NCI-H226 (cell line): ENCODE measurements around the gene PCDH9.
A peak's percentile ranks its signal among the peaks of the same experiment; 100 is the strongest.

Experiments used
- DNase-seq: peaks from one replicate; pipeline ENCODE4 v3.0.0-alpha.2; 2015

PCDH9 gene

DNA sequence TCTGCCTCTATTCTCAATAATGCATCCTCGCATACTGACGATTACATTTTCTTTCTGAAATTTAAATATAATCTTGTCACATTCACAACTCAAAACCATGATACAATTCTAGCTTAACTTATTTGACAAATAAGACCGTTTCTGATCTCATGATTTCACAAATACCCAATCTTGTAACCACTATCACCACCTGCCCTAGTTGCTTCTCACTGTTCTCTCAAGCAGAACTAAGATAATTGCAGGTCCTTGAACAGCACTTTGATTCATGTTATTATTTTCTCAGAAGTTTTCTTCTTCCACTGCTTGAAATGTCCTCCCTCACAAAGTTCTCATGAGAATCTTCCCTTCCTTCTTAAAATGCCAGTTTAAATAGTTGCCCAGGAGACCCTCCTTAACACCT lies 211.4 kb downstream of the PCDH9 start:
- no peak for DNase-seq

DNA sequence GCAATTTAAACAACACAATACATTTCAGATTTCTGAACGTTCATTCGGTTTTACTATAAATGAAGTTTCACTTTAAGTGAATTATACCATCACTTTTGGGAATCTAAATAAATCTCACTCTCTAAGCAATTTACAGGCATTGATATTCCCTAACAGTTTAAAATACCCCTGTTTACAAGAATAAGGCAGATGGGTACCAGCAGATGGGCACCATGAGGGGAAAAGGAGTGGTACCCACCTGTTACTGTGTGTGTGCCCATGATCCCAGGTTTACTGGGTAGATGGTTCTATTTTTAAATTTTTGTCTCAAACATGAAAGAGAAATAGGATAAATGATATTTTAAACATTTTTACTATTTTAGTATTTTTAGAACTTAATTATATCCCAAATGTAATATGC lies 212.9 kb downstream of the PCDH9 start:
- DNase-seq = no peak

DNA sequence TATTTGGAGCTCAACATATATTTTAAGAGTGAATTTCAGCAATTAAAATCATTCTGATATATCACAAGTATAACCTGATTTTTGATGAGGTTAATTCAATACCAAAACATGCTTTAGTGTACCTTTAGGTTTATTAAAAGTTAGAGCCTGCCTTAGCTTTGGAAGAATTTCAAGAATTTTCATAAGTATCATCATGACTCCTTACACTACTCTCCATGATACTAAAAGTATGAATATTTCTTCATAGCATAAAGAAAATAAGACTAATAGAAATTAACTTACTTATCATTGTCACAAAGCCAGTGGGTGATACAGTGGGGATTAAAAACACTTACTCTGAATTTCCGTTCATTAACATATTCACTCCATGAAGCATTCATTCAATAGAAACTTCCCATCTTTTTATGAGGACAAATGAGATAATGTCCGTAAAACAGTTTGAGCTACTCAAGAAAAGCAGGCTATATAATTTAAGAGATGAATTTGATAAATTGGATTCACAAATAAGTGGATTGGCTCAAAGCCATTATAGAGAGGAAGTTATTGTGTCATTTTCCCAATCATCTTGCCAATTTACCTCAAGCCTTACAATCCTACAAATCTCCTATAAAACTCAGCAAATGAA lies 214.0 kb downstream of the PCDH9 start:
- DNase-seq = no peak

DNA sequence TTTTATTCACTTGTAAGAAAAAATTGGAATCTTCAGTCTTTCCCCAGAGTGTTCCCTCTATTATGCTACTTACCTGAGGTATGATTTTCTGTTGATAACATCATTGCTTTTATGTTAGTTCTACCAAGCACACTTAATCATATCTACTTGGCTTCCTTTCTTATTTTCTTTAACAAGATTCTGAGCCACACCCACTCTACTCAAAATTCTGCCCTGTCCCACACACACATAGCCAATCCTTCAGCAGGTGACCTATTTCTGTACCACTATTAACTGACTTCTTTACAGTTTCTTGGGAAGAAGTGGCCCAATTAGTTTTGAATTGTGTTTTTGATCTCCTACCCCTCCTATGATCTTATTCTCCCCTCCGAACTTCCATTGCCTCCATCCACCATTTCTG lies 215.7 kb downstream of the PCDH9 start:
- DNase-seq = no peak

DNA sequence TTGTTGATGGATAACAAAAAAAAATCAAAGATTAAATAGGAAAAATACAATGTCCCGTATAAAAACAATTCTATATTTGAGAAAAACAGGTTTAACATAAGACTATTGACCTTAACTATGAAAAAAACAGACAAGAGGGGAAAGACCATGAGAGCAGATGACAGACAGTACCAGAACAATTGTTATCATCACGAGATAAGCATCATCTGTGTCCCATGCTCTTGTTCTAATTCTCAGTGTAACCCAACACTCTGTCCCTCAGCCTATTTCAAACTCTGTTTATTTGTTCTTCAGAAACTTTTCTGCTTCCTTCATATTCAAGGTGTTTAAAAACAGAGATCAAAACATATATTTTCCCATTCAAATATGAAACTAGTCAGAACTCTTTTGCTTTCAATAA lies 216.4 kb downstream of the PCDH9 start:
- no peak for DNase-seq

DNA sequence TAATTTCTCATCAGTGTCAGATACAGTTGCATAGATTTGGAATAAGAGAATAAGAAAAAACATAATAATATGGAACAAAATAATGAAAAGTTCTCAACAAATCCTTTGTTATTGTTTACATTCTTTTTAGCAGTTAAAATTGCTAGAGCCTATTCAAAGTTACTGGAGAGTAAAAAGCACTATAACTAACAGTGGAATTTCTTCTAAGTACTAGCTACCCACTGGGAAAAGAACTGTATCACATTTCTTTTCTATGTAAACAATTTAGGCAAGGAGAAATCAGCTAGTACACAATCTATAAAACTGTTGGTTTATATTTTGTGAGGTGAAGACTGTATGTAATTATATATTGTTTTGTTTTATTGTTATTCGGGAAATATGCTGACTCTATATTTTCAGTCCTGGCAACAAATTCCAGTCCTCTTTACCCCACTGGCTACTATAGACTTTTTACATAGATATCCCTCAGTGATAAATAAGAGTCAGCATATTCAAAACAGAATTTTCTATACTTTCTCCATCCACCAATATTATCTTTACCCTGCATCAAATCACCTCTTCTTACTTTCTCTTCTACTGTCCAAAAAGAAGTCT lies 222.0 kb downstream of the PCDH9 start:
- DNase-seq = no peak

DNA sequence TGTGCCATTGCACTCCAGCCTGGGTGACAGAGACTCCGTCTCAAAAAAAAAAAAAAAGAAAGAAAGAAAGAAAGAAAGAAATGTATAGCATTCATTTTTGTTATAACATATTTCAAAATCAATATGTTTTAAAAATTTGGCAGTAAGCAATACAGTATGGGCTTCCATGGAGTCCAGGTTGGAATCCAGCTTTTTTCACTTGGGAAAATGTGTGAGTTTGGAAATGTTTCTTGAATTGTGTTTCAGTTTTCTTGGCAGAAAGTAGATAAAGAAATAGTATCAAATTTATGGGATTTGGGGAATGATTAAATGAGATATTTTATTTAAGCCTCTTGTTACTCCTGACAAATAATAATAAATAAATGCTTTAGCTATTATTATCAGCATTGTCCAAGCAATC lies 225.6 kb downstream of the PCDH9 start:
- no peak for DNase-seq

DNA sequence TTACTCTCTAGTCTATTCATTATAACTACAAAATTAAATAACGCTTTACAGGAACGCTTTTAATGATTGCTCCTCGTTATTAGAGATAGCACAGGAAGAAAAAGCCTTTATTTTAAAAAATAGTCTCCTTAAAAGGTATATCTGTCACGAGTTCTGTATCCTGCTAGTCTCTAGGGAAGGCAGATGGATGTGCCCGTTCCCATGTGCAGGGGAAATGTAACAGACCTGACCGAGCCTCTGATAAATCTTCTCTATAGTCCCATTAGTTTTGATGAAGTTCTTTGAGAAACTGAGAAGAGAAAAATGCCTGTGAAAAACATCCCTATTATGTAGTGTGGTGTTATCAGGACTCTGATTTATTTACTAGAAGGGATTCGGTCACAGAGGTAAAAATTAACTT lies 226.4 kb downstream of the PCDH9 start:
- DNase-seq = no peak

DNA sequence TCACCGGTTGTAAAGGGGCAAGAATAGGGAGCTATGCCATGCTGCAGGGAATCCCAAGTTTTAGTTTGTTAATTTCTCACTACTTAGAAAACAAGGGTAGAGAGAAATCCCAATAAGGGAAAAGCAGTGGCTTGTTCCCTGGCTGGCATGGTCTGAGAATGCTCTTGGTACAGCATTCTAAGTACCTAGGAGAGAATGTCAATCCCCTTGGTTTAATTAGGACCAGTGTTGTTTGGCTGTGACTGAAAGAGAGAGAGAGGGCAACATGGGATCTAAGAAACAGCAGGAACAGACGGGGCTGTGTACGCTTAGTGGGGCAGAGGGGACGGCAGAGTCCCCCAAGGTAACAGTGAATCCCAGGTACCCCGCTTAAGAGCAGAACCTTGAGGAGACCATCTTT lies 228.8 kb downstream of the PCDH9 start:
- no peak for DNase-seq

DNA sequence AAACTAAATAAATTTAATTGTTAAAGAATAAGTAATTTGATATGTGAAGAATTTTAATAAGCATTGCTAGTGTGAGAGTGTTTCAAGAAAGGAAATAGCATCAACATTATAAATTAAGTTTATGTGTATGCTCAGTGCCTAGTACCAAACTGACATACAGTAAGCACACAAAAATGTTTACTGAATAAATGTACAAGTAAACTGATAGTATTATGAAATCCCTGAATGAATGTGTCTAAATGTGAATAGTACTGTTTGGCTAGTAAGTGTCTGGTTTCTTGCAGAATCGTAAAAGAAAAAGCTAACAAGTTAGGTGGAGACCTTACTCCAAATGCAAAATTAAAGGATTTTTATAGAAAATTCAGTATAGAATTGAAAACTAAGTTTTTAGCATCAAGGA lies 233.6 kb downstream of the PCDH9 start:
- no peak for DNase-seq

DNA sequence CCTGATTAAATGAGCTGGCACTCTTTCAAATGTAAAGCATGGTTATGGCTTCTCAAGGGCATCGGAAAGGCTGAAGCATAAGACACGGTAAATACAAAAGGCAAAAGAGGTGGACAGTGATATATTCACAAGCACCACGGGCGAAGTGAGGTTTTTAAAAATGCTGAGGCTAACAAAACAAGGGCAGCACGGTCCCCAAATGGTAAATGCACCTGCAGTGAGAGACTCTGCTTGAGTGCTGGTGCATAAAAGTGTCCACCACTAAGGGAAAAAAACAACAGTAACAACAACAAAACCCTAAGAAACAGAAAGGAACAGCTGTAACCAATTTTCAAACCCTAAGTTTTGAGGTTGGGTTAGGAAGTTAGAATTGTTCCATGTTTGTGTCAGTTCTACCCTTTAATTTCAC lies 234.9 kb downstream of the PCDH9 start:
- DNase-seq = no peak

DNA sequence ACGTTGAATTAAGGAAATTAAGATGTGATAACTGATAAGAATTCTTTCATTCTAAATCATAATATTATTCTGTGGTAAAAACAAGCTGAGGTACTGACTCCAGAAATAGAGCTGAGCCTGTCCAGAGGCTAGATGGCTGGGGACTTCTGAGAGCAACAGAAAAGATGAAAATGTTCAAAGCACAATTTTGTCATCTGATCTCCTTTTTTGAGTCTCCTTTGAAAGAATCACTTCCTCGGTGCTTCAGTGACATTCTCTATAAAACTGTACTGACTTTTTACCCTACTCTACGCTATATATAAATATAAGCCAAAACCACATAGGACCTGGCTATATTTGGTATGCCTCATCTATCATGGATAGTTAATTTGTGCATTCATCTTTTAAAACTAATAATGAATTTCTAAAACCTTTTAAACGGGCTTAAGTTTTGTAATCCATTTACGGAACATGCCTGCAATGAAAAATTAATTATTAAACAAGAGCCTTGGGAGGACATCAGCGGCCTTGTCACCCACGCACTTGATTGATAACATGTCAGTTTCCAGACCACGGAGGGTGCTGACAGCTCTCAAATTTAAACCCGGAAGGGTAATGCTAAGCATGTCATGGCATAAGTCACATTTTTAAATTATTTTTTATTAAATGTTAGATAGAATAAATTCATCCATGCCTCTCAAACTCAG lies 235.5 kb downstream of the PCDH9 start:
- DNase-seq = no peak

DNA sequence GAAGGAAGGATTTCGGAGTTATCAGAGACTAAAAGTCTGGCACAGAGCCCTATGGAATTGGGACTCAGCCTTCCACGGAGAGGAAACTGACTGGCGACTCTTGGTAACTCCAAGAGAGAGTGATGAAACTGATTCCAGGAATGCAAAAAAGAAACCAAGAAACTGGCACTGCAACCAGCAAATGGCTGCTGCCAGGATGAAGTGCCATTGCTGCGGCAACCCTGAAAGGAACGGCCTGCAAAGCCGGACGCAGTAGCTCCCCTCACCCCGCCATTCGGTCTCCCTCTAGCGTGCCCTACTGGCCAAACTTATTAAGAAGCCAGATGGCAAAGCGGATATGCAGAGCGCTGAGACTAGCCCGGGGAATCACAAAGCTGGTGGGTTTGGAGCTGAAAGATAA lies 236.0 kb downstream of the PCDH9 start:
- peak; percentile 74 for DNase-seq

DNA sequence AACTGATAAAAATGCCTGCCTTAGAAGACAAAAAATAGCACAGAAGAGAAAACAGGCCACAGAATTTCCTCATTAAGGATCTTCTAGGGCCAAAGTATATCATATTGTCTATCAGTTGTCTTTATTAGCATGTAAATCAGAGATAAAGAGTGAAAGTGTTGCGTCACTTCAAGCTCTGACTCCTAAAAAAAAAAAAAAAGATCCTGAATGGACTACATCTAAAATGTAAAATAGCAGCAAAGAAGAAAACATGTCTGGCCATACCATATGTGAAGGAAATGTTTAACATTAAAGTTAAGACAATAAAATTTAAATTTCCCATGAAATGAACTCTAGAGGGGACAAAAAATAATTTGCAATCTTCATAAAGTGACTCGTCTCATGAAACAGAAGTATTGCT lies 237.4 kb downstream of the PCDH9 start:
- DNase-seq = no peak

DNA sequence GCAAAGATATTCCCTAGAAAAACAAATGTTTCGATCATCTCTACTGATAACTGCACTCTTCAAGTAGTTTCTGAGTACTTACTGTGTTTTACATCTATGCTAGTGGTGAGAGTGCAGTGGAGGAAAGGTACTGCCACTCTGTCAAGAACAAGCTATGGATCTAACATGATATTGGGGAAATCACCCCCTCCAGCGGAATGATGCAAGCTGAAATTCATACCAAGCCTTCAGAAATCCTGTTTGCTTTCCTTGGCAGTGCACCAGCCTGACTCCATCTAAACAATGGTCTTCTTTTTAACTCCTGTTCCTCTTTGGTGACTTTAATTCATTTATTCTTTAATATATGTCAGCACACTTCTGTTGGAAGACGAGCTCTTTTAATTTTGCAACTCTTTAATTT lies 238.0 kb downstream of the PCDH9 start:
- DNase-seq = no peak

DNA sequence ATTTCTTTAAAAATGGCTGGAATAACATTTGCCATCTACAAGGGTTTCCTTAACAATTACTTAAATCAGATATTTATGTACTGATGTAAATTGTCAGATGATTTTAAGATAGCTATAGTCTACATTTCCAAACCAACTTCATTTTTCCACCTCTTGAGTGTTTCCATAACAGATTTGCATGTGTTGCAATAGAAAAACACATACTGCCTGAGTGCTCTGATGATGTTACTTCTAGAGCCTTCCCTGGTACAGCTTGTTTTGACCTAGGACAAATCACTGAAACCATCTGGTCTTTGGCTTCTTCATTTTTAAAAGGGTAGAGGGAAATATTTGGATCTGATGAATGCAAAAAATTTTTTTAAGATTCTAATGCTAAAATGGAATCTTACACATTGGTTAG lies 245.9 kb downstream of the PCDH9 start:
- DNase-seq = no peak

DNA sequence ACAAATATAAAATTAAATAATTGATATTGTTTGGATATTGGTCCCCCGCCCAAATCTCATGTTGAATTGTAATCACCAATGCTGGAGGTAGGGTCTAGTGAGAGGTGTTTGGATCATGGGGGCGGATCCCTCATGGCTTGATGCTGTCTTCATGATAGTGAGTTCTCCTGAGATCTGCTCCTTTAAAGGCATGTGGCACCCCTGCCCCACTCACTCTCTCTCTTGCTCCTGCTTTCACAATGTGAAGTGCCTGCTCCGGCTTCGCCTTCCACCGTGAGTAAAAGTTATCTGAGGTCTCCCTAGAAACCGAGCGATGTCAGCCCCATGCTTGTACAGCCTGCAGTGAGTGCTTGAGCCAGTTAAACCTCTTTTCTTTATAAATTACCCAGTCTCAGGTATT lies 248.2 kb downstream of the PCDH9 start:
- no peak for DNase-seq

DNA sequence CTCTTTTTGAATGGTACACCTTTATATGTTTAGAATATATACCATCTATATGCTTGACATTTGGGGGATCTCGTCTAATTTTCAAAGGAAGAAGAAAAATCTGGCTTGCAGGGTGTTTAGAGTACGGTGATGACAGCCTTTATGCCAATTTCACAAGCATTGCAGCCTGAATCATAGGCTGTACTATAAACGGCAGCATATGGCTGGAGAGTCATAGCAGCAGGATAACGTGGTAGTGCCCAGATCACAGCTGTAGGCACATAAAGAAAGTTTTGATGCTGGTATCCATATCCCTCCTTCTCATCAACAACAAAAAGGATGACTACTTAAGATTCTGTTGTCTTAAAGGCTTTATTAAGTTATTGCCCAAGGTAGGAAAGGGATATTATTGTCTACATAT lies 253.0 kb downstream of the PCDH9 start:
- no peak for DNase-seq

DNA sequence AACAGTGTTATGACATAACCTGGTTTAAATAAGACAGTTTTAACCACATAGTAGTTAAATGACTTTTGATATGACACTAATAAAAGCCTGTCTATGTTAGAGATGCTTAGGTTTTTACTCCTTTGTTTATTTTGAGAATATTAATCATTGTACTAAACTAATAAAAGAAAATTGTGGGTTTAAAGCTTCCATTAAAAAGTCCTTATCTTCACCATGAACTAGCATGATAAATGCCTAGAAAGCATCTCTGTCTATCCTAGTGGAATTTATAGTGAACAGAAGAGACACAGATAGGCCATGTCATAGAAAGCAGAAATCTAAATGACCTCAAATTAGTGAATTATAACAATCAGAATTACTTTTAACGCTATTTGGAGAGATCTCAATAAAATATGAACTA lies 255.2 kb downstream of the PCDH9 start:
- DNase-seq = no peak

DNA sequence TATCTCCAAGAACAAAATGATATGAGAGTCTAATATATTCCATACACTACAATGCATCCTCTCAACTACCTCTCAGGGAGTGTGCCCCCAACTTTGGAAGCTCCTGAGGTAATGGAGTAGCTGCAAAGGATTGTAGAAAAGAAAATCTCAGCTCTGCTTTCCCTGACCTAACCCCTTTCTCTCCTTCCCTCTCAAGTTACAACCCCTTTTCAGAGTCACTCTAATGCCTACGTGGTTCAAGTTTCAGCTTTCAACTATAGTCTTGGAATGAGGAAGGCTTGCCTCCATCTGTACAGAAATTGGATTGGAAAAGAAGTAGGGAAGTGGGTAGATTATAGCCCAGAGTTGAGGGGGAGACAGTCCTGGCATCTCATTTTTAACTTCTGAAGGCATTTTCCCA lies 256.0 kb downstream of the PCDH9 start:
- DNase-seq = no peak

DNA sequence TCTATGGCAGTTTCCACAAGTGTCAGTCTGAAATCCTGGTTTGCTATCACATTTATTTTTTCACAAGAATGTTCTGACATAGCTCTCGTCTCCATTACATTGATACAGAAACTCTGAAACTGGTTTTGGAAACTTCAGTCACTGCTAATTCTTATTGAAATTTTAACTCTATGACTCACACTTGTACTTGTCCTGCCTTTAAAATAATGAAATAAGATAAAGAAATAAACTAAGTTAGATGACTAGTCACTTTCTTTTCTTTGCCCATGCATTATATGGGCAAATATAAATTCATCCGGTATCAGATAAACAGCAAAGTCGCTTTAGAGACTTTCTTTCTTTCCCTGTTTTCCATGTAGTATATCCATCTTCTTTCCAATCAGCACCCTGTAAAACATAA lies 257.5 kb downstream of the PCDH9 start:
- DNase-seq = no peak

DNA sequence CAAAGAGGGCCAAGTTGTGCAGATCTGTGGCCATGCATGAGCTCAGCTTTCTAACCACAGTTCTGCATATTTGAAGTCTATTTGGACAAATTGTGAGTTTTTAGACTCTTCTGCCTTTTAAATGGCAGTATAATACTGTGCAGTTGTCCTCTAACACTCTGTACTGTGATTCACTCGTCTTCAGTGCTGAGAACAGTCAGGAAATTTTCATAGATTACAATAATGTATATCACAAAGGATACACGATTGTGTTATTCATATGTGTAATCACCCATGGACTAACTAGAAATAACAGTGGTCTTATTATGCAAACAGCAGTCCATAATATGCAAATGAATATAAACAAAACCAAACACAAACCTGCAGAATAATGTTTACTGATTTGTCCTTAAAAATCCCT lies 259.1 kb downstream of the PCDH9 start:
- no peak for DNase-seq

DNA sequence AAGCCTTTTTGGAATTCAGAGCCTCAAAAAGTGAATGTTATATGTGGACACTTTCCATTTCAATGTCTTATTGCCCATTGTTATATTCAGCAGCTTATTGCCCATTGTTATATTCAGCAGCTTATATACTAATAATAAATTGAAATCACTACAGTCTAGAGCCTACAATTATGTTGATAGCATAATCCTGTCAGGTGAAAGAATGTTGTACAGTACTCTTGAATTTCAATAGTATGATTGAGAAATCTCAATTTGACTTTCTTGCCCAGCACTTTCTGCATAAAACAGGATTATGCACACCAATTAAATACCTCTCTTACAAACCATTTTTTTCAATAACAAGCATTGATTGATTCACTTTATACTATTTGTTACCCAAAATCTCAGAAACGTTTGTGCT lies 260.8 kb downstream of the PCDH9 start:
- no peak for DNase-seq

DNA sequence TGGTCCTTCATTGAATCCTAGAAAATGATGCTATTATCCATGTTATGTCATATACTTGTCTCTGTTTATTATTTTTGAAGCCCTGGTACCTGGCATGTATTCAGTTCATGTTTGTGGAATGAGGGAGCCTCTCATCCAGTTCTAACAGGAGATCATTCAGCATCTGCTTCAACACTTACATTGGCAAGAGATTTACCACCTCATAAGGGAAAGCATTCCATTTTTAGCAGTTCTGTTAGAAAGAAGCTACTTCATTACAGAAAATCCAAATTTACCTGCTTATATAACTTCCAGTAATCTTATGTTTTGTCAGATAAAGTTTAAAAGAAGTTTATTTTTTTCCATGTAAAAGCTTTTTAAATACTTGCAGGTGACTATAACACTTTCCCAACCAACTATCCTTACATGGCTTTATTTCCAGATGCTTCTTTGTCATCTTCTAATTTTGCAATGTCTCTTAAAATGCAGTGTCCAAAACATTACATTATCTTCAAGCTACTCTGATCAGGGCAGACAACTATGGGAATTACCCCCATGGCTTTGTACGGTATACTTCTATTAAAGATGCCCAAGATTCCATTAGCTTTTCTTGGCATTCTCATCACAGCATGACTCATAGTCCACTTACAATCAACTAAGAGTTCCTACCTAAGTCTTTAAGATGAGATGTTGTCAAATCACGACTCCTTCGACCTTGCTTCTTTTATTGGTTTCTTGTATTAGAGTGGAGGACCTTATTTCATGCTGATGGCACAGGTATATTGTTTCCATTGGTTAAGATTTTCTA lies 262.1 kb downstream of the PCDH9 start:
- no peak for DNase-seq
